Measurements from ENCODE around the gene SLC25A33.
A peak's percentile ranks its signal among the peaks of the same experiment; 100 is the strongest.
"Not testable (repeated sequence)": the region's sequence is repeated elsewhere in the genome, so short reads cannot be mapped to it uniquely, and the experiment has no call there.

SLC25A33 gene

DNA sequence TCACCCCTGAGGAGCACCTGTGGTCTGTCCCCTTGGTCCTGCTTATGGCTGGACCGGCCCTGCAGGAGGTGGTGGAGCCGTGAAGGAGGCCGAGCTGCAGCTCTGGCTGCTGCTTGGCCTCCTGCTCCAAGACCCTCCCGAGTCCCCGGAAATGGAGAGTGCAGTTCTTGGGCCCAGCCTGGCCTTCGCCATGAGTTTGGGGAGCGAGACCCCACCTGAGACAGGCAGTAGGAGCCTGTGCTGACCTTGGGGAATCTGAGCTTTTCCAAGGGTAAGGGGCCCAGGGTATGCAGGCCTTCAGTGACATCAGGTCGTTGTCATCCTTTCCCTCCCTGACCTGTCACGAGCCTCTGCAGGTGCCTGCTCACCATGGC is 63.5 kb downstream of the SLC25A33 start:
- DNase-seq, result no peak

DNA sequence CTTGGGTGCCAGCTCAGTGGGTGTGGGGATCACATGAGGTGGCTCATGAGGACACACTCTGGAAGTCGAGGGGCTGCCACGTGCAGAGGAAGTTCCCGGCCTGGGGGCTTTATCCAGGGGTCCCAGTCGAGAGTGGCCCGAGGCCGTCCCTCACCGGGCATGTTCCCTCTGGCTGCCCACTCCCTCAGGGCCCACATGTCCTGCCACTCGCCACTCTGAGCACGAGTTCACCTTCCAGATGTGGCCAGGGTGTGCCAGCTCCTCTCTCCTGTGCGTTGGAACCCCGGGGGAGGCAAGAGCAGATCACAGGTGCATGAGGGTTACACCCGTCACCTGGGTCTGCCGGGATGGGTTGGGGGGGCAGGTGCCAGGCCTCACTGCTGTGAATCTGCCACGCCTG is 64.0 kb downstream of the SLC25A33 start:
- no peak for DNase-seq

DNA sequence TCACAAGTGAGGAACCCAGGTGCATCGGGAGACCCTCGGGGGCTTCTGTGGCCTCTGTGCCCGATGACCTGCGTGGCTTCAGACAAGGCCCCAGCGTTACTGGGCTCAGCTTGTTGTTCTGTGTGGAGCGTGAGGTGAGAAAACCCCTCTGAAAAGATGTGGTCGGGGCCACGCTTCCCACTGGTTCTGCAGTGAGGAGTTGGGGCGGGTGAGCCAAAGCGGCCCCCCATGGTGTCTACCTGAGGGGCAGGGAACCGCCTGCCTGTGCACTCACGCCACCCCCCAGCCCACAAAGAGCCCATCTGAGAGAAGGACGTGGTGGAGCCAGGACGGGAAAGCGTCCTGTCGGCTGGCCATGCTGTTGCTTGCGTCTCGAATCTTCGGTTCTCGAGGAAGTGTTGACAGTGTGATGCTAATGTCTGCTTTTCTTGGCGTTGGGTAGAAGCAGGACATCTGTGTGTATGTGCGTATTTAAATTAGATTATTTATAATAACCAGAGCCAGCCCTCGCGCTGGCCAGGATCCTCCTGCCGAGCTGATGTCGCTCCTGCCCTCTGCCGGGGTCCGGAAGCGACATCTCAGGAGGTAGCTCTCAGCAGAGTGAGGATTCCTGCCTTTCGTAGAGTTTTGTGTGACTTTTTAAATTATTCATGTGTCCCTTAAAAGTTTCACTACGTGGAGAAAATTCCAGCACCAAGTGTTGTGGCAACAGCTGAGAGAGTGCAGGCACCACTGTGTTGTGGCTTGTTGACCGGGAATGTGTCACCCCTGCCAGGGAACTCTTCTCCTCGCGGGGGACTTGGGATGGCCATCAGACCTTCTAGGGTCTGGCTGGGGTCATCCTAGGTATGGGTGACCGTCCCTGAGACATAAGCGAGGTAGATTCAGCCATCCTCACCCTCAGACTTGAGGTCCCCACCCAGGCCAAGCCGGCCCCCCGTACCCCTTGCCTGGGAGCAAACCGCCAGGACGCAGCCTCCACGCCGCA is 64.8 kb downstream of the SLC25A33 start:
- no peak for DNase-seq

DNA sequence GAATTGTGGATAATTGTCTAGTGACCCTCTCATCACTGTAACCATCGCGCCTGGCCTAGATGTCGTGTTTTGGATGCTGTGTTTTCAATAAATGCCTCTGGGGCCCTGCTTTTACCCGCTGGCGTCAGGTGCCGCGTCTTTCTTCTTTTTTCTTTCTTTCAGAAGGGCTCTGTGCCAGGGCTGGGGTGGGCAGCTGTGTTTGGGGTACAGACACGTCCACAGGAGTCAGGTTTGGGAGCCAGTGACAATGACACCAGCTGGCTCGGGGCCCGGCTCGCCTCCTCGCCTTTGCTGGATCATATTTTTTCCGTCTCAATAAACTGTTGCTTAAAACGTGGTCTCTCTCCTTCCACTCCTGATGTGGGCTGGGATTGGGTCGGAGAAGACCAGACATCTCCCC is 65.6 kb downstream of the SLC25A33 start:
- DNase-seq, result no peak

DNA sequence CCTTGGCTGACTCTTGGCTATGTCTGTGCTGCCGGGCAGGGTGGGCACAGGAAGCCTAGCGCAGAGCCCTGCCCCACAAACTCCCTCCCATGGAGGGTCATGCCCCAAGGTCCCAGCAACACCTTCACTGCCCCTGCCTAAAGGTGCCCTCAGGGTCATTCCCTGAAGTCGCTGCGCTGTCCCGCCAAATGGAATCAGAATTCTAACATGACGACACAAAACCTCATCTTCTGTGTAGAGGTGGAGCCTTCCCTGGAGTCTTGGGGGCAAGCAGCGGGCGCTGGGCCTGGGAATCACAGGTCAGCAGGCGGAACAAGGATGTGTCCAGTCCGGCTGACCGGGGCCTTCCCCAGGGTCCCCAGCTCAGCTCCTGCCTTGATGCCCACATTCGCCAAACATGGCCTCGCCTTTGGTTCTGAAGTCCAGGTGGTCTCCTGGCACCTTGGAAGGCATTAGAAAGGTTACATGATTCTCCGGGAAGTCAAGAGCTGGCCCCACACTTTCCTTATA is 66.7 kb downstream of the SLC25A33 start:
- no peak for DNase-seq

DNA sequence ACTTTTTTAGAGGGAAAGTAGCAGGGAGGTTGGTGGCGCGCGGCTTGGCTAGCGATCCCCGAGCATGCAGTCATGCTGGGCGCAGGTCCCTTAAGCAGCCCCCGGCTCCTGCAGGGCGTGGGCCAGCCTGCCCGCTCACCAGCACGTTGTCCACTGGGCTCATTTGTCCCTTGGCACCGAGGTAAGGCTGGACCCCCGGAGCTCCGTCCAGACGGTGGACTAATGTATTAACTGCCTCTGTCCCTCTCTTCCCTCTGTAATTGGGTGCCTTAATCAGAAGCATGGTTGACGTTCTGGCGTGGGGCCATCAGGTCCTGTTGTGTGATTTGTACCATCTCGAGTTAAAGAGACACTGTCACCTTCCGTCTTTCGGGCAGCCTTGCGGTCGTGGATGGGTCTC is 67.2 kb downstream of the SLC25A33 start:
- DNase-seq, result no peak

DNA sequence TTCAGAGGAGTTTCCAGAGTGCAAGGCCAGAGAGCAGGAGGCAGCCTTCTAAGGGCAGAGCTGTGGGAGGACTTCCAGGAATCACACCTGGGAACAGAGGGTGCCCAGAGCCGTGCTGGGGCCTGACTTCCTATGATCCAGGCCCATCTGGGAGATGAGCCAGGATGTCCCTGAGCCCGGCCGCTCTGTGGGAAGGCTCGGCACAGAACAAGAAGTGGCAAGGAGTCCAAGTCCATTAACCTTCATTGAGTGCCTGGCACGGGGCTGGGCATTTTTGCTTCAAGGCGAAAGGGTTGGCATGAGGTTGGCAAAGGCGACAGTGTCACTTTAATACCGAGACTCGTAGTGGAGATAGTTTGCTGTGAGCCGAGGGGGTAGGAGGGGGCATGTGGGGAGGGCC is 67.7 kb downstream of the SLC25A33 start:
- DNase-seq, result no peak

DNA sequence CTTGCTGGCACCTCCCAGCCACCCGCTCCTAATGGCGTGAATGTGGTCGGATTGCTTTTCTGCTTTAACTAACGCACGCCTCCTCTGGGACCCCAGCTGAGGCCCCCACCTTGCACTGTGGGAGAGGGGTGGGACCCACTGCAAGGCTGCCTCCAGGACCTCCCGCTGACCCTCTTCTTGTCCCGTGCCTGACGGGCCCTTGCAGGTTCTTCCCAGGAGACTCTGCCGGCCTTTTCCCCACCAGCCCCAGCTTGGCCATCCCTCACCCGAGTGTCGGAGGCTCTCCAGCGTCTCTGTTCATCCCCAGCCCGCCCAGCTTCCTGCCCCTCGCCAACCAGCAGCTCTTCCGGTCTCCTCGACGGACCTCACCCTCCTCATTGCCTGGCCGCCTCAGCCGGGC is 68.1 kb downstream of the SLC25A33 start:
- no peak for DNase-seq

DNA sequence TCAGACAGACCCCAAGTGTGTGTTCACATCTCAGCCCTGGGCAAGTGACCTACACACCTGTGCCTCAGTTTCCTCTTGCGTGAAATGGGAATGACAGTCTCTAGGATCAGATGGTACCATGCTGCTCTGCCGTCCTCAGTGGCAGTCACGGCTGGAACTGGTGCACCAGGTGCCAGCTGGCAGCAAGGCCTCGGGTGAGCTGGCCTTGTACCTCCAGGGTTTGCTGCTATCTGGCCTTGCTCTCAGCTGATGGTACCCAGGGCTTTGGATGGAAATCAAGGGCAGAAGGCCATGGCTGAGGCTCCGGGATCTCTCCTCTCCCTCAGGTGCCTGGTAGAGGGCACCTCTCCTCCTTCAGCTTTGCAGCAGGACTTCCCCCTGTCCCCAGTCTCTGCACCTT is 70.7 kb downstream of the SLC25A33 start:
- DNase-seq, result no peak

DNA sequence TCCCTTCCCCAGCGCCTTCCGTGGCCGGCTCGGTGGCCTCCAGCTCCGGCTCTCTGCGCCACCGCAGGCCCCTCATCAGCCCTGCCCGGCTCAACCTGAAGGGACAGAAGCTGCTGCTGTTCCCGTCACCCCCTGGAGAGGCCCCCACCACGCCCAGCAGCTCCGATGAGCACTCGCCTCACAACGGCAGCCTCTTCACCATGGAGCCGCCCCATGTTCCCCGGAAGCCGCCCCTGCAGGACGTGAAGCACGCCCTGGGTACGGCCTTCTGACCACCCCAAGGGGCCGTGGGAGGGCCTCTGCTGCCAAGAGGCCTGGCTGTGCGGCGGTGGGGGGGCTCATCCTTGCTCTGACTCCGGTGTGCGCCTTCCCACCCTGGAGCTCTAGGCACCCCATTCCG is 71.3 kb downstream of the SLC25A33 start:
- DNase-seq, result no peak

DNA sequence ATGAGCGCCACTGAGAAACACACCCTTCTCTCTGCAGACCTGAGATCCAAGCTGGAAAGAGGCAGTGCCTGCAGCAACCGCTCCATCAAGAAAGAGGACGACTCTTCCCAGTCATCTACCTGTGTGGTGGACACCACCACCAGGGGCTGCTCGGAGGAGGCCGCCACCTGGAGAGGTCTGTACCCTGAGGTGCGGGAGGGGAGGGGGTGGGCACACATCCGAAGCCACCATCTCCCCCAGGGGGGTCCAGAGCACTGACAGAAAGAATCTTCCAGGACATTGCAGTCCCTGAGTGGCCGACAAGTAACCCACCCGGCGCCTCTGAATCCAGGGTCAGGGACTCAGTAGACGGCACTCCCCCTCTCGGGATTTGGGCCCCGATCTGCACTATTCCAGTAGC is 72.5 kb downstream of the SLC25A33 start:
- DNase-seq, result no peak

DNA sequence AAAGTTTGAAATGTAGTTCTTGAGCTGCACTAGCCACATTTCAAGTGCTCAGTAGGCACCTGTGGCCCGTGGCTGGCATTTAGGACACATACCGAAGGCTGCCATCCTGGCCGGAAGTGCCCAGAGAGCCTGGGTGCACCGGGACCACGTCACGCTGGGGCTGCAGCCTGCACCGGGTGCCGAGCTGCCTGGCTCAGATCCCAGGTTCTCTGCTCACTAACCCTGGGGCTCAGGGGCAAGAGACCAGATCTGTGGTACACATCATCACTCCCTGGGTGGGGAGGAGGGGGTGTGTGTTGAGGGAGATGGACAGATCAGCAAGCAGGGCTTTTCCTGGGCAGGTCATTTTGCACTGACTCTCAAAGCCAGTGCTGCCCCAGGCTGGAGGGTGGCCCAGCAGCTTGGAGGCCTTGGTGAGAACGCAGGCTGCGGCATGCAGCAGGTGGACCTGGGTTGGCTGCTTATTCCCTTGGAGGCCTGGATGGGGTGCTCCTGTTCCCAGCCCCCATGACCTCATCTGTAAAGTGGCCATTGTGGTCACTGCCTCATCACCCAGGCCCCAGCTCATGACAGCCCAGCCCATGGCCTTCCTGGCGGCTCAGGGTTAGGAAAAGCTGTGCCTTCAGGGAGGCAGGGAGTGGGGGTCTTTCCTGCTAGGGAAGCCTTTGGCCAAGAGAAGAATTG is 73.0 kb downstream of the SLC25A33 start:
- no peak for DNase-seq

DNA sequence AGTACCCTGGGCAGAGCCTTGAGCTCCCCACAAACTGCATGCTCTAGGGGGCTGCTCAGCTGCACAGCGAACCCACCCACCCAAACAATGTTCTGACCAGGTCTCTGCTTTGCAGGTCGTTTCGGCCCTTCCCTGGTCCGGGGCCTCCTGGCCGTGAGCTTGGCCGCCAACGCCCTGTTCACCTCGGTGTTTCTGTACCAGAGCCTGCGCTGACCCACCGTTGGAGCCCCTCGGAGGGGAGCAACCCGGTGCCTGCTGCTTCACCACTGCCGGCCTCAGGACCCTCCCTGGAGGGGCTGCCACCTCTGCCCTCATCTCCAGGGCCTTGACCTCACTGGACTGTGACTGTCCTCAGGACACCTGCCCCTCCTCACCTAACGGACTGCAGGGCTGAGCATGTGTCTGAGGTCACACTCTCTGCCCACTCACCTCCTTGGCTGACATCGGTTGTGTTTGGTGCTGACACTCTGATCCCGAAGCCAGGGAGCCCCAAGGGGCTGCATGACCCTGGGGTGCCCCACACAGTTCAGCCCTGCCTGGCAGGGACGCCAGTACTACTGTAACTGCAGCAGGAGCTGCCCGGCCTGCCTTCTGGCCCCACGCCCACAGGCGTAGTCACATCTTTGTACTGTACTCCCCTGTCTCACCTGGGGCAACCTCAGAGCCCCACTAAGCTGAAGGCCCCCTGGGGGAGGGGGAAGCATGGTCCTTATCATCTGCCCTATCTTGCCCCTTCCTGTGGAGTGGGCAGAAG is 73.8 kb downstream of the SLC25A33 start:
- no peak for DNase-seq

DNA sequence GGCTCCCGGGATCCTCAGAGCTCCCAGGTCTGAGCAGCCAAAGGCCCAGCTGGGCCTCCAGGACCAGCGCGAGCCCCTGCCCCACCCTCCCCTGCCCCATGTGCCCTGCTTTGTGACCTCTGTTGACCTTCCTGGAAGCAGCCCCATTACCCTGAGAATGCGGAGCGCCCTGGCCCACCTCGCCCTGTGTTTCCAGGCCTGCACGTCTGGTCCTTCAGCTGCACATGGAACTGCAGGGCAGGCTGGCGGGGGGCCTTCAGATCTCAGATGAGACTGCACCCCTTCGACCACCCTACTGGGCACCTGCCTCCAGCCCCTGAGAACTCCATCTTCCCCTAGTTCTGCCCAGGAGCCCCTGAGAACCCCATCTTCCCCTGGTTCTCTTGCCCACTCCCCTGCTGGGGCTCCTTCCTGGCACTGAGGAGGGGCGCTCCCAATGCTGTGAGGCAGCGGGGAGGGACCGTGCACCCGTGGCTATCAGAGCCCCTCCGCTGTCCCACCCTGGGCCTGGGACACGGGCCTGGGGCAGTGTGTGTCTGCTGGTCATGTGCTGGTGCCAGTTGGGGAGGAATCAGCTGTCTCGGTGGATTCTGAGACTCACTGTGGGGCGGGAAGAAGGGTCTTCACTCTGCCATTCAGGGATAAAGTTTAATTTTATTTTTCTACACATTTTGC is 74.5 kb downstream of the SLC25A33 start:
- DNase-seq, result no peak

DNA sequence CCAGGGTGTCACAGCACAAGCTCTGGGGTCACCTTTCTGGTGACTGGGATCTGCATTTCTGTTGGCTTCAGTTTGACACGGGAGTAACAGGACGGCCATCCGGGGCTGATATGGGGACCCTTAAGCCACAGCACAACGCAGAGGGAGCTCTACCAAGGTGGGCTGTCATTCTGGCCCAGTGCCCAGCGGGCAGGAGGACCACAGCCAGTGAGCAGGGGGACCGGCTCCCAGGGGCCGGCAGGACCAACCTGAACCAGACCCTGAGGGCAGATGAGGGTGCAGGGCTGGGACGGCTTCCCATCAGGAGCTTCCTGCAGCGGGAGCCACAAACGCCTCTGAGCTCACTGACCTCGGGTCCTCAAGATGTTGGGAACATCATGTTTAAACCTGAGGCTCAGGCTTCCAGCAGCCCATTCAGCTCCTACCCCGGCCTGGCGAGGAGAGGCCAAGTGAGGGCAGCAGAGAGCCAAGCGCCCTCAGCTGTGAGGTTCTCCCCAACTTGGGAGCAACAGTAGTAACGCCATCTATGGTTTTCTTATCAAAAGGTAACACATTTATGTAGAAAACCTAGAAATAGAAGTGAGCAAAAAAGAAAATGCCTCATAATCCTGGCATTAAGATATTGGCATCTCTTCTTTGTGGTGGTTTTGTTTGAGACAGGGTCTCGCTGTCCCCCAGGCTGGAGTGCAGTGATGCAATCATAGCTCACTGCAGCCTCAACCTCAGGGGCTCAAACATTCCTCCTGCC is 76.2 kb downstream of the SLC25A33 start:
- DNase-seq, result peak; percentile 72

DNA sequence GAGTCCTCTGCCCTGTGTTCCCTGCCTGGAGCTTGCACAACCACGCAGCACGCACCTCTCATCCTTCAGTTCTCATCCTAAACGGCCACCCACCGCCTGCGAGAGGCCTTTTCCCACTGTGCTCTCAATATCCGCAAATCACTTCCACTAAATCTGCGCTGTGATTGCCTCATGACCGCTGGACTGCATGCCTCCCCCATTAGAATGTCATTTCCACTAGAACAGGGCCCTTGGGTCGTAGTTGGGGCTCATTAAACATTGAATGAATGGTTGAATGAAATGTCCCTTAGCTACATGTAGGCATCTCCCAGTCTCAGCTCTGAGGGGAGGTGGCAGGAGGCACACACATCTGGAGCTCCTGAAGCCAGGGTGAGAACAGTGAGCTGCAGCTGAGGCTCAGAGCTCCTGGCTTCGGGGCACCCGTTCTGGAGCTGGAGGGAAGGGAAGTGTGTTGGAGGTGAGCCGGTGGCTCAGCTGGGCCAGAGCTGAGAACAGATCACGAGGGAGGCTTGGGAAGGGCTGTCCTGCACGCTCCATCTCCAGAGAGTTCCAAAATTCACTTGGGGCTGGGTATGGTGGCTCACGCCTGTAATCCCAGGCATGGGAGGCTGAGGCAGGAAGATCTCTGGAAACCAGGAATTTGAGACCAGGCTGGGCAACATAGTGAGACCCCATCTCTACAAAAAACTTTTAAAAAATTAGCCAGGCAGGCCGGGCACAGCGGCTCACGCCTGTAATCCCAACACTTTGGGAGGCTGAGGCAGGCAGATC is 79.8 kb downstream of the SLC25A33 start:
- no peak for DNase-seq

DNA sequence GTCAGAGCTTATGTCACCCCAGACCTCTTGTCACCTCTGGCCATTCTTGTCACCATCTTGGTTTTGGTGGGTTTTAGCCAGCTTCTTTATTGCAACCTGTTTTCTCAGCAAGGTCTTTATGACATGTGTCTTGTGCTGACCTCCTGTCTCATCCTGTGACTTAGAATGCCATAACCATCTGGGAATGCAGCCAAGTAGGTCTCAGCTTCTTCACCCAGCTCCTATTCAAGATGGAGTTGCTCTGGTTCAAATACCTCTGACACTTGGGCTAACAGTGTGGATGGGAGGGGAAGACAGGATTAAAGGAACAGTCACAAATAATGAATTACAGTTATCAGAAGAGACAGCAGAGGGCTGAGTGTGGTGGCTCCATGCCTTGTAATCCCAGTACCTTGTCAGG is 81.8 kb downstream of the SLC25A33 start:
- DNase-seq, result no peak

DNA sequence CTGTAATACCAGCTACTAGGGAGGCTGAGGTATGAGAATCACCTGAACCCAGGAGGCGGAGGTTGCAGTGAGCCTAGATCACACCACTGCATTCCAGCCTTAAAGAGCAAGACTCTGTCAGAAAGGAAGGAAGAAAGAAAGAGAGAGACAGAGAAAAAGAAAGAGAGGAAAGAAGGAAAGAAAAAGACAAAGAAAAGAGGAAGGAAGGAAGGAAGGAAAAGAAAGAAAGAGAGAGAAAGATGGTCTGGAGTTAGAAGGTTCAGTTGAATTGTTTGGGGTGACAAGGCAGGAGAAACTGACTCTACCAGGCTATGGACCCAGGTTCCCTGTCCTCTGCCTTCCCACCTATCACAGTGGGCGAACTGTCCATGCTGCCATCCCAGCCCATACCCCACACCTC is 84.8 kb downstream of the SLC25A33 start:
- DNase-seq, result no peak

DNA sequence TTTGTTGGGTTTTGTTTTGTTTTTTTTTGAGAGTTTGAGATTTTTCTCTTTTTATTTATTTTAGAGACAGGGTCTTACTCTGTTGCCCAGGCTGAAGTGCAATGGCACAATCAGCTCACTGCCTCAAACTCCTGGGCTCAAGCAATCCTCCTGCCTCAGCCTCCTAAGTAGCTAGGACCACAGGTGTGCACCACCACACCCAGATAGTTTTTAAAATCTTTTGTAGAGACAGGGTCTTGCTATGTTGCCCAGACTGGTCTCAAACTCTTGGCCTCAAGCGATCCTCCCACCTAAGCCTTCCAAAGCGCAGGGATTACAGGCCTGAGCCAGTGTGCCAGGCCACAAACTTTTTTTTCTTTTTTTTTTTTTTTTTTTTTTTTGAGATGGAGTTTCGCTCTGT is 85.8 kb downstream of the SLC25A33 start:
- not testable (repeated sequence) for DNase-seq

DNA sequence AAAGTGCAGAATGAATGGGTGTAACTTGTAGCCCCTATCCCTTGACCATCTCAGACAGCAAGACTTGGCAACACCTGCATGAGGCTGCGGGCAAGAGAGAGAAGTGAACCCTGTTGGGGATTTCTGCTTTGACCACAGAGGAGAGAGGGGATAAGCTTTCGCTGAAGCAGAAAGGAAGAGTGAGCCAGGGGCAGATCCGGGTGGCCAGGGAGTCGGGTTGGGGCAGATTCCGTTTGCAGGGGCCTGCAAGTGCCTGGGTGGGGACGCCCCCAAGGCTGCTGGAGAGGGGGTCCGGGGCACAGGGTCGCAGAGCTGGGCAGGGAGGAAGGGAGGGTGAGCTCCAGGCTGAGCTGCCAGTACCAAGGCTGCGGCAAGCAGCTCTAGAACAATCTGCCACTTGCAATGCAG is 86.9 kb downstream of the SLC25A33 start:
- DNase-seq, result peak; percentile 44
